Endothelial cell of umbilical vein (primary cell): Measurements from ENCODE around the gene KREMEN1. TPM values are rescaled to one million over a fixed set of nuclear protein-coding genes. Genes with fewer than 3 reads are reported as not detected.

ENCODE experiments used
- BruUV-seq: library from RNA; stranded (reverse); fragments of 400-500 nt; replicated peaks from 2 replicates; lab custom pipeline; 2021; lab: Mats Ljungman, UMichigan
- CTCF ChIA-PET: fragments of 300-600, 350-600 bp; sonication (Branson Sonifier 250); formaldehyde crosslinking; loops from one replicate; lab custom pipeline; 2021; ENCODE audit warnings: antibody characterized with exemption, inconsistent platforms; lab: Charles Lee
- POLR2A ChIA-PET: fragments of 300-600, 350-600 bp; sonication (Branson Sonifier 250); formaldehyde crosslinking; loops from one replicate; lab custom pipeline; 2021; ENCODE audit warnings: antibody characterized with exemption, inconsistent platforms; lab: Charles Lee
- DNase-seq: peaks from one replicate; pipeline ENCODE4 v3.0.0-alpha.2; 2011; ENCODE audit warnings: low read depth, low spot score
- FAIRE-seq: peaks from 2 replicates; lab custom pipeline; 2011; peaks lifted over from hg19 to GRCh38; lab: Jason Lieb, UNC
- H2AFZ ChIP-seq: 2 replicates; pipeline ENCODE4 v1.6.0; 2012; ENCODE audit warnings: low read depth, low read length, control low read depth, inconsistent platforms
- H3K27ac ChIP-seq: 2 replicates; pipeline ENCODE4 v1.5.1; 2011; ENCODE audit warnings: low read depth, mild to moderate bottlenecking, control low read depth, low read length, moderate library complexity; ENCODE audit not compliant: insufficient read depth
- H3K27me3 ChIP-seq, 2 experiments: 2 replicates each; pipeline versions ENCODE4 v1.6.0 to v1.6.1; 2011; ENCODE audit warnings: low read length in 2 of 2, mixed read lengths in 1 of 2; ENCODE audit not compliant: control insufficient read depth in 2 of 2, insufficient read depth in 2 of 2
- H3K36me3 ChIP-seq, 2 experiments: 2 replicates in 1 of 2; 3 replicates in 1 of 2; pipeline ENCODE4 v1.5.1; 2011; ENCODE audit warnings: low read length in 2 of 2, mild to moderate bottlenecking in 1 of 2, moderate library complexity in 1 of 2; ENCODE audit not compliant: control insufficient read depth in 2 of 2, insufficient read depth in 2 of 2; ENCODE audit errors: extremely low read depth in 1 of 2
- H3K4me1 ChIP-seq: 3 replicates; pipeline ENCODE4 v1.5.1; 2011; ENCODE audit warnings: mild to moderate bottlenecking, low read length; ENCODE audit not compliant: control insufficient read depth, insufficient read depth; ENCODE audit errors: extremely low read depth
- H3K4me2 ChIP-seq: 2 replicates; pipeline ENCODE4 v1.6.1; 2011; ENCODE audit warnings: low read length, control low read depth, mixed read lengths; ENCODE audit not compliant: insufficient read depth
- H3K4me3 ChIP-seq, 3 experiments: fragments of 200-600 bp in 1 of 3; sonication (generic), shearing (Covaris generic) in 1 of 3; replicated peaks in 1 of 3; 2 replicates each; pipeline ENCODE4 v1.5.1; 2011 to 2016; ENCODE audit warnings: control low read depth in 3 of 3, low read length in 3 of 3, mild to moderate bottlenecking in 2 of 3, inconsistent platforms in 1 of 3, low read depth in 1 of 3, moderate library complexity in 1 of 3; ENCODE audit not compliant: insufficient read depth in 1 of 3
- H3K79me2 ChIP-seq: 2 replicates; pipeline ENCODE4 v1.6.0; 2012; ENCODE audit warnings: low read length, inconsistent platforms; ENCODE audit not compliant: control insufficient read depth, insufficient read depth
- H3K9ac ChIP-seq: replicated peaks from 2 replicates; pipeline ENCODE3; 2011; ENCODE audit warnings: low read length, control low read depth; ENCODE audit not compliant: insufficient read depth; ENCODE audit errors: extremely low read depth
- H3K9me1 ChIP-seq: replicated peaks from 3 replicates; pipeline ENCODE4 v1.6.0; 2011; ENCODE audit warnings: mild to moderate bottlenecking, low read length; ENCODE audit not compliant: control insufficient read depth, insufficient read depth; ENCODE audit errors: extremely low read depth
- H3K9me3 ChIP-seq: replicated peaks from 2 replicates; pipeline ENCODE4 v1.5.1; 2012; ENCODE audit warnings: low read length, inconsistent platforms; ENCODE audit not compliant: control insufficient read depth, insufficient read depth
- H4K20me1 ChIP-seq: replicated peaks from 2 replicates; pipeline ENCODE3; 2011; ENCODE audit warnings: mild to moderate bottlenecking, low read length; ENCODE audit not compliant: control insufficient read depth, insufficient read depth; ENCODE audit errors: extremely low read depth
- CTCF ChIP-seq, 2 donors: IDR thresholded peaks; 1 replicate in 1 of 2; 2 replicates in 1 of 2; pipeline ENCODE4 v1.5.1; 2011; ENCODE audit warnings: low read length in 2 of 2, mild to moderate bottlenecking in 2 of 2, moderate library complexity in 2 of 2, control low read depth in 1 of 2, inconsistent platforms in 1 of 2, low read depth in 1 of 2; ENCODE audit not compliant: insufficient read depth in 1 of 2; ENCODE audit errors: extremely low read depth in 1 of 2
- EZH2 ChIP-seq: IDR thresholded peaks from 2 replicates; pipeline ENCODE4 v1.6.1; 2012; ENCODE audit warnings: borderline replicate concordance, low read depth, mild to moderate bottlenecking, moderate library complexity, low read length, inconsistent platforms; ENCODE audit not compliant: severe bottlenecking
- FOS ChIP-seq: IDR thresholded peaks from 2 replicates; pipeline ENCODE4 v1.6.1; 2011; ENCODE audit warnings: mild to moderate bottlenecking, low read length, moderate library complexity, borderline replicate concordance; ENCODE audit not compliant: insufficient read depth
- GATA2 ChIP-seq: IDR thresholded peaks from 2 replicates; pipeline ENCODE4 v1.7.0; 2011; ENCODE audit warnings: low read depth, mild to moderate bottlenecking, moderate library complexity, mixed read lengths, low read length; ENCODE audit not compliant: insufficient read length, insufficient read depth
- JUN ChIP-seq: IDR thresholded peaks from 2 replicates; pipeline ENCODE4 v1.6.1; 2011; ENCODE audit warnings: borderline replicate concordance, low read depth; ENCODE audit not compliant: insufficient read length, insufficient read depth
- MYC ChIP-seq: IDR thresholded peaks from one replicate; pipeline ENCODE4 v1.6.1; 2011; ENCODE audit warnings: mild to moderate bottlenecking, low read depth, low read length
- POLR2A ChIP-seq: IDR thresholded peaks from 2 replicates; pipeline ENCODE4 v1.6.1; 2012; ENCODE audit warnings: low read depth, mild to moderate bottlenecking, control low read depth, low read length
- POLR2AphosphoS5 ChIP-seq: IDR thresholded peaks from 2 replicates; pipeline ENCODE4 v1.6.1; 2012; ENCODE audit warnings: low read depth, mild to moderate bottlenecking, control low read depth, low read length, moderate library complexity; ENCODE audit not compliant: insufficient read depth
- dilution Hi-C: fragments of 300-500 bp; cut with MboI; formaldehyde crosslinking; loops from one replicate; pipeline ENCODE4 v1.15.0; 2019; ENCODE audit warnings: low sequenced_read_pairs; ENCODE audit not compliant: extremely low pct_ligation_motif_present
- intact Hi-C: fragments of 100-400 bp; cut with micrococcal nuclease; formaldehyde crosslinking; loops from one replicate; pipeline ENCODE4 v1.10.0; 2022
- polyA plus RNA-seq, 4 experiments: library from polyadenylated mRNA; depleted of rRNA in 3 of 4; stranded (reverse) in 3 of 4; unstranded in 1 of 4; fragments of >200 nt; gene quantifications; 2 replicates each; pipeline versions ENCODE4 v1.2.1 to v1.2.3, GENCODE V29; 2011 to 2012; ENCODE audit warnings: missing spikeins in 1 of 4
- total RNA-seq: library from RNA; stranded (reverse); gene quantifications from 2 replicates; pipeline ENCODE4 v1.2.3, GENCODE V29; 2021
- TF ChIP-seq, protein P1 (sequence below): IDR thresholded peaks from 2 replicates; pipeline ENCODE4 v1.6.1; 2011; ENCODE audit not compliant: insufficient read depth, insufficient read length

The KREMEN1 gene
- total and polyA plus RNA-seq, 2 donors (not counting 3 experiments of a cell fraction or from before 2014, with no cell fraction given) = 0.58 to 1.1 TPM

GRCh38 chr22:29206372-29207242 lies 133.8 kb downstream of the KREMEN1 start:
- Histone ChIP-seq H3K9me1 (no peaks in the 10 kb centered on the region), H3K4me3 (peak overlapping the region in 2 of 3 experiments; percentile 22 to 42), H3K79me2 (no peaks in the 10 kb centered on the region), H3K4me1 (peaks cover 9% of the 10 kb centered on the region), H3K9ac (no peak overlapping the region), H3K4me2 (peak overlapping the region; percentile 46), H3K27me3 (peaks cover 0 to 9% of the 10 kb centered on the region in 2 experiments), H3K9me3 (no peaks in the 10 kb centered on the region), H3K27ac (no peak overlapping the region), H2AFZ (peak overlapping the region; percentile 82), H3K36me3 (no peaks in the 10 kb centered on the region), H4K20me1 (no peaks in the 10 kb centered on the region)
- FAIRE-seq (no peak), DNase-seq (no peak)
- dilution Hi-C loops = no loop called here
- TF ChIP-seq MYC = no peak
- TF ChIP-seq, protein P1, sequence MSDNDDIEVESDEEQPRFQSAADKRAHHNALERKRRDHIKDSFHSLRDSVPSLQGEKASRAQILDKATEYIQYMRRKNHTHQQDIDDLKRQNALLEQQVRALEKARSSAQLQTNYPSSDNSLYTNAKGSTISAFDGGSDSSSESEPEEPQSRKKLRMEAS = no peak
- TF ChIP-seq FOS = no peak
- TF ChIP-seq EZH2 = no peak
- TF ChIP-seq CTCF (IDR thresholded peaks at IDR 0.05; ENCODE audit: extremely low read depth in 1 of 2, insufficient read depth in 1 of 2, low read depth in 1 of 2, low read length in 2 of 2) = no peak
- TF ChIP-seq GATA2 = no peak
- TF ChIP-seq JUN = no peak
- TF ChIP-seq POLR2AphosphoS5 = no peak
- TF ChIP-seq POLR2A = no peak
- ChIA-PET CTCF (interaction anchor here (0.6 to 3.6 kb wide), 6 partner anchors 9 to 42 kb away, joined by 3 to 25 read pairs (median 4); no protein-coding TSS in a partner anchor), POLR2A (no interaction called here)
- intact Hi-C loops = loop anchor here (2.0 kb wide), 1 partner anchor 38 kb away; no protein-coding TSS in a partner anchor
- BruUV-seq = no TSS peak
